Measurements from ENCODE around the gene CEBPZ. TPM values are rescaled to one million over a fixed set of nuclear protein-coding genes. Genes with fewer than 3 reads are reported as not detected.
"Not testable (repeated sequence)": the region's sequence is repeated elsewhere in the genome, so short reads cannot be mapped to it uniquely, and the experiment has no call there.

CEBPZ gene
- total RNA-seq, 2 donors from 2014 or later, result 43.6 to 53.2 TPM

DNA sequence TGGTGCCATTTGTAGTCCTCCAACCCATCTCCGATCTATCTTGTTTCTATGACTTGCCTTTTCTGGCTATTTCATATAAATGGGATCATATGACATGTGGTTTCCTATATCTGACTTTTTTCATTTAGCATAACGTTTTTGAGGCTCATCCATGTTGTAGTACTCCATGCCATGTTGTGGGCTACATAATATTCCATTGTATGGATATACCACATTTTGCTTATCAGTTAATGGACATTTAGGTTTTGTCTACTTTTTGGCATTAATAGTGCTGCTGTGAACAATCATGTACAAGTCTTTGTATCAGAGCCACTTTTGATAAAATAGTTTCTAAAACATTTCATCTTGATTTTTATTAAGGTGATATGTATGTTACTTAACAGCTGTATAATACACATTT lies 27.7 kb downstream of the CEBPZ start:
- TF ChIP-seq, protein P1, sequence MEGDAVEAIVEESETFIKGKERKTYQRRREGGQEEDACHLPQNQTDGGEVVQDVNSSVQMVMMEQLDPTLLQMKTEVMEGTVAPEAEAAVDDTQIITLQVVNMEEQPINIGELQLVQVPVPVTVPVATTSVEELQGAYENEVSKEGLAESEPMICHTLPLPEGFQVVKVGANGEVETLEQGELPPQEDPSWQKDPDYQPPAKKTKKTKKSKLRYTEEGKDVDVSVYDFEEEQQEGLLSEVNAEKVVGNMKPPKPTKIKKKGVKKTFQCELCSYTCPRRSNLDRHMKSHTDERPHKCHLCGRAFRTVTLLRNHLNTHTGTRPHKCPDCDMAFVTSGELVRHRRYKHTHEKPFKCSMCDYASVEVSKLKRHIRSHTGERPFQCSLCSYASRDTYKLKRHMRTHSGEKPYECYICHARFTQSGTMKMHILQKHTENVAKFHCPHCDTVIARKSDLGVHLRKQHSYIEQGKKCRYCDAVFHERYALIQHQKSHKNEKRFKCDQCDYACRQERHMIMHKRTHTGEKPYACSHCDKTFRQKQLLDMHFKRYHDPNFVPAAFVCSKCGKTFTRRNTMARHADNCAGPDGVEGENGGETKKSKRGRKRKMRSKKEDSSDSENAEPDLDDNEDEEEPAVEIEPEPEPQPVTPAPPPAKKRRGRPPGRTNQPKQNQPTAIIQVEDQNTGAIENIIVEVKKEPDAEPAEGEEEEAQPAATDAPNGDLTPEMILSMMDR (IDR thresholded peaks at IDR 0.05), result no peak
- no peaks in the 10 kb centered on the region for H3K4me1 ChIP-seq
- DNase-seq, result no peak
- H3K27me3 ChIP-seq, result no peaks in the 10 kb centered on the region
- no peaks in the 10 kb centered on the region for H3K9me3 ChIP-seq
- H3K9ac ChIP-seq (ENCODE audit: low read depth in 2 of 2, low read length in 2 of 2), result no peak overlapping the region
- intact Hi-C loops (cut with DNase I), result no loop called here
- H3K27ac ChIP-seq, result no peak overlapping the region
- H3K4me3 ChIP-seq, result no peak overlapping the region
- peaks cover 6% of the 10 kb centered on the region for H3K36me3 ChIP-seq

DNA sequence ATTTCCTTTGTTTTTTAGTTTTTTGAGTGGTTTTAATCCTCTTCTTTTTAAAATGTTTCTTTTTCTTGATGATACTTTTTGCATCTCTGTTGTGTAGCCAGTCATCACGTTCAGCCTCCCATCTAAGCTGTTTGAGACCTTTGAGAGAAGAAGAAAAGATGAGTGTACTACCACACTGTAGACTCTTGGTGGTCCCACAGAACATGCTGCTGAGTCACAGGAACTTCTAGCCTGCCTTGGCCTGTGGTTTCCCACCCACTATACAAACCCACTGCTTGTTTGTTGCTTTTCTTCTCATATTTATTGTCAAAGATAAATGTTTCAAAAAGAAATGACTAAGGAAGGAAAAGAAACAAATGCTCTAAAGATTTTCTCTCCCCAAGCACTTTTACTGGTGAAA lies 29.6 kb downstream of the CEBPZ start:
- no peak for DNase-seq

DNA sequence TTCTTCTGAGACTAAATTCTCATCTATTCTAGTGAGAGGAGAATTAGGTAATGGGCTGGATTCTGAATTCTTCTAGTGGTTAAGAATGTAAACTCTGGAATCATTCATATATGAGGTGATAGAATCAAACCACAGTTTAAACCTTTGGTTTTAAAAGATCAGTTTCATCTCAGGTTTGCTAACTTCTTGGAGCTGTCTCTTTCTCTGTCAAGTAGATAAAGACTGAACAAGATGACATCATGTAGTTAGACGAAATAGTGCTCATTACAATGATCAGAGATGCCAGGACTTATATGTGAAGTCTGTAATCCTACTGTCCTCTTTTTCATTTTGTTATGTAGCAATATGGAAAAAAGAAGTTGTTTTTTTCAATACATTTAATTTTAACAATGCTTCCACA lies 30.2 kb downstream of the CEBPZ start:
- Histone ChIP-seq H3K4me1 (no peaks in the 10 kb centered on the region), H3K9me3 (no peaks in the 10 kb centered on the region), H3K36me3 (peaks cover 5% of the 10 kb centered on the region), H3K27ac (no peak overlapping the region), H3K9ac (ENCODE audit: low read depth in 2 of 2, low read length in 2 of 2) (no peak overlapping the region), H3K27me3 (no peaks in the 10 kb centered on the region), H3K4me3 (no peak overlapping the region)
- TF ChIP-seq, protein P1 (IDR thresholded peaks at IDR 0.05), result no peak
- DNase-seq, result no peak
- intact Hi-C loops (cut with DNase I), result no loop called here

More for the DNA sequence above, 29.6 kb downstream of the CEBPZ start:
- TF ChIP-seq, protein P1 (IDR thresholded peaks at IDR 0.05), result no peak
- Histone ChIP-seq H3K9me3 (no peaks in the 10 kb centered on the region), H3K36me3 (peaks cover 6% of the 10 kb centered on the region), H3K4me1 (no peaks in the 10 kb centered on the region), H3K27ac (no peak overlapping the region), H3K4me3 (no peak overlapping the region), H3K27me3 (no peaks in the 10 kb centered on the region), H3K9ac (ENCODE audit: low read depth in 2 of 2, low read length in 2 of 2) (no peak overlapping the region)
- intact Hi-C loops (cut with DNase I), result no loop called here

DNA sequence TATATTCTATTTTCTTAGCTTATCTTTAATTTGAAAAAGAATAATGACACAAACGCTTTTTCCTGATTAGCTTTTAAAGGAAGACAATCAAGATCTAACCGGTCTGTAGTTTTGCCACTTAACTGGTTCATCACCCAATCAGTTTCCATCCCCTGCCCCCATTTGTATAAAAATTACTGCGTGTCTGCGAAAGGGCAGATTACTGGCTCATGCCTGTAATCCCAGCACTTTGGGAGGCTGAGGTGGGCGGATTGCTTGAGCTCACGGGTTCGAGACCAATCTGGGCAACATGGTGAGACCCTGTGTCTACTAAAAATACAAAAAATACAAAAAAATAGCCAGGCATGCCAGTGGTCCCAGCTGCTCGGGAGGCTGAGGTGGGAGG lies 32.7 kb downstream of the CEBPZ start:
- intact Hi-C loops (cut with DNase I), result no loop called here
- no peak overlapping the region for H3K27ac ChIP-seq
- TF ChIP-seq, protein P1 (IDR thresholded peaks at IDR 0.05), result no peak
- no peaks in the 10 kb centered on the region for H3K36me3 ChIP-seq
- H3K4me1 ChIP-seq, result no peaks in the 10 kb centered on the region
- H3K9ac ChIP-seq (ENCODE audit: low read depth in 2 of 2, low read length in 2 of 2), result no peak overlapping the region
- H3K9me3 ChIP-seq, result no peaks in the 10 kb centered on the region
- no peak for DNase-seq
- no peaks in the 10 kb centered on the region for H3K27me3 ChIP-seq
- H3K4me3 ChIP-seq, result no peak overlapping the region

DNA sequence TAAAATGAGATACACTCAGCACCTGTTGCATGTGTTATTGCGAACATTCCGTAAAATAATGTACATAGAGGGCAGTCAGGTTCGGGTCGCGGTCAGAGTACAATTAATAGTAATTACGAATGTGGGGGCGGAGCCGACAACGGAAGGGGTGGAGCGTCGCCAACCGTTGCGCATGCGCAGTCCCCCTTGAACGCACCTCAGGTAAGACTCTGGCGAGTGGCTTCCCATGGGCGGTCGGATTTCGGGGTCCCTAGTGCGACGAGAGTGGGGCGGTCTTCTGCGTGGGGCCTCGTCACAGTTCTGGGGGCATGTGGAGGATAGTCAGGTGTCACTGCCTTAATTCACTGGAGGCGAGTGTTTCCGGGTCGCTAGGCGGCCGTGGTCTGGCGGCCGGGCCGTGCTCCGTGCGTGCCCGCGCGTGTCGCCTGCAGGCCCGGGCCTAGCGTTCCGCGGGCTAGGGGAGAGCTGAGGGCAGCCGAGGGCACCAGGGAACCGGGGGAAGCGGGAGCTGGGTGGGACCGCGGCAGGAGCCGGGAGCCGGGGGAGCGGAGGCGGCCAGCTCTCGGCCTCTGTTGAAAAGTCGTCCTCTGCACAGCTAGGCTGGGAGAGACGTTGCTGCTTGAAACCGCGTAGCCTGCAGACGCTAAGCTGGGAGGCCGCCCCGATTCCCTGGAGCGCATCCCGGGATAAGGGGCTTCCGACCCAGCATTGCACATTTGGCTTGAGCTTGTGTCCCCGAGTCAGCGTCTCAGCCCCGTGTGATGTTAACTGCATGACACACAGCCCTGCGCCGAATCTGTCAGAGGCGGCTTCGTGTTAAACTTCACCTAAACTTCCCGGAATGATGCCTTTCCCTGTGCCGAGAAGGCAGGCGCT lies 34.8 kb downstream of the CEBPZ start, which contains the start of gene CEBPZOS:
Gene CEBPZOS, plus strand, starts transcription at position 177 of the 876 bp plus-strand sequence. CDS start 3,209 bp downstream, outside the sequence.
- Histone ChIP-seq H3K4me1 (no peaks in the 10 kb centered on the region), H3K9ac (ENCODE audit: low read depth in 2 of 2, low read length in 2 of 2) (peak within 1 kb of the TSS; percentile 68 to 76), H3K36me3 (no peaks in the 10 kb centered on the region), H3K27me3 (no peaks in the 10 kb centered on the region), H3K4me3 (peak within 1 kb of the TSS; percentile 97), H3K9me3 (no peaks in the 10 kb centered on the region), H3K27ac (peak within 1 kb of the TSS; percentile 86)
- intact Hi-C loops (cut with DNase I), result no loop called here
- DNase-seq, result peak; percentile 91
- TF ChIP-seq, protein P1 (IDR thresholded peaks at IDR 0.05), result no peak

DNA sequence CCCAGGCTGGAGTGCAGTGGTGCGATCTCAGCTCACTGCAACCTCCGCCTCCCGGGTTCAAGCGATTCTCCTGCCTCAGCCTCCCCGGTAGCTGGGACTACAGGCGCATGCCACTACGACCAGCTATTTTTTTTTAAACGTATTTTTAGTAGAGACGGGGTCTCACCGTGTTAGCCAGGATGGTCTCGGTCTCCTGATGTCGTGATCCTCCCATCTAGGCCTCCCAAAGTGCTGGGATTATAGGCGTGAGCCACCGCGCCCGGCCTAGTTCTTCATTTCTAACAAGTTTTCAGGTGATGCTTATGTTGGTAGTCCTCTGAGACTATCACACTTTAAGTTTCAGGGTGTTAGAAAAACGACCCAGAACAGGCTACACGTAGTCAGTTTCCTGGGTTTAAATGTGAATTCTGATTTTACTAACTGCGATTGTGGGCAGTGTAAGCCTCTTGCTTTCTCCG lies 35.5 kb downstream of the CEBPZ start:
- H3K4me3 ChIP-seq, result peak overlapping the region; percentile 97
- H3K4me1 ChIP-seq; H3K36me3 ChIP-seq; intact Hi-C loops (cut with DNase I); DNase-seq; H3K9me3 ChIP-seq; H3K27me3 ChIP-seq: not testable (repeated sequence)
- peak overlapping the region; percentile 68 to 76 for H3K9ac ChIP-seq (ENCODE audit: low read depth in 2 of 2, low read length in 2 of 2)
- peak overlapping the region; percentile 86 for H3K27ac ChIP-seq
